SK-N-SH treated with all-trans-retinoic acid at 6 μM for 48 hours (cell line): ENCODE results near the gene SMAD9.

Source experiments
- ATAC-seq: fragments of 200-7000 bp; cut with Tn5 transposase; 3 replicates; pipeline ENCODE4 v1.9.1; 2020; ENCODE audit warnings: mild to moderate bottlenecking, moderate library complexity
- ARNTL ChIP-seq: fragments of 450-650 bp; formaldehyde crosslinking; IDR thresholded peaks from 2 replicates; pipeline ENCODE4 v1.5.0; 2020; ENCODE audit warnings: low read depth, mild to moderate bottlenecking, moderate library complexity, borderline replicate concordance
- BACH2 ChIP-seq: fragments of 250-450 bp; sonication (Bioruptor Pico); IDR thresholded peaks from 2 replicates; pipeline ENCODE4 v1.9.0; 2021; ENCODE audit warnings: mild to moderate bottlenecking, borderline replicate concordance
- CSDC2 ChIP-seq: fragments of 250-450 bp; sonication (Bioruptor Pico); IDR thresholded peaks from 2 replicates; pipeline ENCODE4 v1.5.0; 2020; ENCODE audit warnings: mild to moderate bottlenecking, moderate library complexity
- ESRRG ChIP-seq: fragments of 250-450 bp; sonication (Bioruptor Pico); IDR thresholded peaks from 2 replicates; pipeline ENCODE4 v1.6.1; 2021; ENCODE audit warnings: mild to moderate bottlenecking
- GLIS3 ChIP-seq: fragments of 250-450 bp; sonication (Bioruptor Pico); IDR thresholded peaks from 2 replicates; pipeline ENCODE4 v1.5.0; 2020; ENCODE audit warnings: mild to moderate bottlenecking, moderate library complexity
- ISL1 ChIP-seq: fragments of 250-450 bp; sonication (Bioruptor Pico); IDR thresholded peaks from 2 replicates; pipeline ENCODE4 v2.1.2; 2022; ENCODE audit warnings: mild to moderate bottlenecking, moderate library complexity
- OSR1 ChIP-seq: fragments of 250-450 bp; sonication (Bioruptor Pico); IDR thresholded peaks from 2 replicates; pipeline ENCODE4 v1.8.0; 2022; ENCODE audit warnings: moderate library complexity, mild to moderate bottlenecking, inconsistent platforms
- PPARA ChIP-seq: fragments of 250-450 bp; sonication (Bioruptor Pico); IDR thresholded peaks from 2 replicates; pipeline ENCODE4 v1.5.0; 2020; ENCODE audit warnings: mild to moderate bottlenecking, borderline replicate concordance
- RARB ChIP-seq: fragments of 250-450 bp; sonication (Bioruptor Pico); IDR thresholded peaks from 2 replicates; pipeline ENCODE4 v1.8.0; 2021; ENCODE audit warnings: mild to moderate bottlenecking, moderate library complexity
- SNAI2 ChIP-seq: fragments of 250-450 bp; sonication (Bioruptor Pico); IDR thresholded peaks from 2 replicates; pipeline ENCODE4 v1.5.0; 2020; ENCODE audit warnings: mild to moderate bottlenecking, moderate library complexity
- TCF4 ChIP-seq: fragments of 250-450 bp; sonication (Bioruptor Pico); IDR thresholded peaks from 2 replicates; pipeline ENCODE4 v1.8.0; 2021; ENCODE audit warnings: mild to moderate bottlenecking, moderate library complexity, borderline replicate concordance
- TOX ChIP-seq: fragments of 250-450 bp; sonication (Bioruptor Pico); IDR thresholded peaks from 2 replicates; pipeline ENCODE4 v1.8.0; 2021; ENCODE audit warnings: mild to moderate bottlenecking, moderate library complexity, borderline replicate concordance
- ZC3H10 ChIP-seq: fragments of 250-450 bp; sonication (Bioruptor Pico); IDR thresholded peaks from 2 replicates; pipeline ENCODE4 v1.5.1; 2021; ENCODE audit warnings: mild to moderate bottlenecking, moderate library complexity
- ZFP3 ChIP-seq: fragments of 250-450 bp; sonication (Bioruptor Pico); IDR thresholded peaks from 2 replicates; pipeline ENCODE4 v1.5.0; 2020; ENCODE audit warnings: mild to moderate bottlenecking, moderate library complexity
- ZFP30 ChIP-seq: fragments of 450-650 bp; formaldehyde crosslinking; IDR thresholded peaks from 2 replicates; pipeline ENCODE4 v1.5.0; 2022; ENCODE audit warnings: mild to moderate bottlenecking, moderate library complexity
- ZNF565 ChIP-seq: fragments of 450-650 bp; formaldehyde crosslinking; conservative IDR thresholded peaks from 2 replicates; pipeline ENCODE4 v1.5.0; 2020; ENCODE audit warnings: low read depth, mild to moderate bottlenecking, moderate library complexity
- ZNF70 ChIP-seq: fragments of 450-650 bp; formaldehyde crosslinking; IDR thresholded peaks from 2 replicates; pipeline ENCODE4 v1.5.0; 2020; ENCODE audit warnings: mild to moderate bottlenecking, moderate library complexity
- ZNF8 ChIP-seq: fragments of 450-650 bp; formaldehyde crosslinking; IDR thresholded peaks from 2 replicates; pipeline ENCODE4 v1.5.0; 2020; ENCODE audit warnings: mild to moderate bottlenecking, moderate library complexity
- TF ChIP-seq, protein P1 (sequence below): fragments of 250-450 bp; sonication (Bioruptor Pico); IDR thresholded peaks from 2 replicates; pipeline ENCODE4 v1.5.0; 2020; ENCODE audit warnings: mild to moderate bottlenecking, moderate library complexity
- TF ChIP-seq, protein P2 (sequence below): fragments of 250-450 bp; sonication (Bioruptor Pico); IDR thresholded peaks from 2 replicates; pipeline ENCODE4 v1.8.0; 2021; ENCODE audit warnings: low read depth, mild to moderate bottlenecking, moderate library complexity, borderline replicate concordance
- TF ChIP-seq, protein P3 (sequence below): fragments of 250-450 bp; sonication (Bioruptor Pico); IDR thresholded peaks from 2 replicates; pipeline ENCODE4 v1.8.0; 2020; ENCODE audit warnings: mild to moderate bottlenecking, moderate library complexity, borderline replicate concordance
- TF ChIP-seq, protein P4 (sequence below): fragments of 250-450 bp; sonication (Bioruptor Pico); IDR thresholded peaks from 2 replicates; pipeline ENCODE4 v1.5.1; 2020; ENCODE audit warnings: low read depth, mild to moderate bottlenecking, moderate library complexity

Gene SMAD9

DNA sequence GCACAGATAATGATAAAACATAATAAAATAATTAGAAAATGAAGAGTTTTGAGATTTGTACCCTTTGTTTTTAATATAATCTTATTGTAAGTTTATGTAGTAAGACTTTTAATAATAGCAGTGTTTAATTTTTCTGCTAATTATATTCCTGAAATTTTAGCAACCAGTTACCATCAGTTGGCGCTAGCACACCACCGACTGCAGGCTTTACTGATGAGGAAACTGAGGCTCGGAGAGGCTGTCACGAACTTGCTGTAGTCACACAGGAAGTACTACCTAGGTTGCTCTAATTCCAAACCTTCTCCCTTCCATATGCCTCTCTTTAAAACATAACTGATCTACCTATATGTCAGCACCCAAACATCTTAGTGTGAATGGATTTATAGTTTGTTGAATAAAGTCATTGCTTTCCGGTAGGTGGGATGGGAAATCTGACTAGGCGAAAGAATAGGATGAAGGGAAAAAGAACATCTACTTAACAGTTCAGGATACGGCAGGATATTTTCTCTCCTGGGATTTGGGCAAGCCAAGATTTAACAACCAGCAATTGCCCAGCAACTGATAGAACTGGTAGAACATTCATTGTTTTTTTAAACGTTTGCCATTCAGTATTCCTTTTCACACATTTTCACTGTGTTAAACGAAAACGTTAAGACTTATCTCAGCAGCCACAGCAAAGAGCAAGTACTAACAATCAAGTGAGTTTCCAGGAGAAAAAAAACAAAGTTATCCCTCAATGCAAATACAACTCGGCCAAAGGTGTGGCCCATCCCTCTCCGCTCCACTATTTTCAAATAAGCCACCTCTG, 101.8 kb downstream of the SMAD9 start:
- peak; percentile 9 for ATAC-seq
- no peak for TF ChIP-seq TCF4 (CRISPR knock-in tag)
- no peak for TF ChIP-seq PPARA

DNA sequence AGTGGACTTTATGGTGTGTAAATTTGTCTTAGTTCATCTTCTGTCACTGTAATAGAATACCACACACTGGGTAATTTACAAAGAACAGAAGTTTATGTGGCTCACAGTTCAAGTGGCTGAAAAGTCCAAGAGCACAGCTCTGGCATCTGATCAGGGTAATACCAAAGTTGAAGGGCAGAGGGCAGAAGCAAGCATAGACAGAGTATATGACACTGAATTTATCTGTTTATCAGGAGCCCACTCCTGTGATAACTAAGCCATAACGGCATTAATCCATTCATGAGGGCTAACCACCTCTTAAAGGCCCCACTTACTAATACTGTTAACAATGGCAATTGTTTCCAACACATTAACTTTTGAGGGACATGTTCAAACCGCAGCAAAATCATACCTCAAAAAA, 105.0 kb downstream of the SMAD9 start:
- TF ChIP-seq ISL1 (CRISPR knock-in tag) (no peak), ZNF8 (CRISPR knock-in tag) (no peak), ZFP3 (CRISPR knock-in tag) (no peak), ARNTL (CRISPR knock-in tag) (no peak), TCF4 (CRISPR knock-in tag) (no peak), ZFP30 (CRISPR knock-in tag) (no peak), PPARA (no peak)
- TF ChIP-seq, protein P1, sequence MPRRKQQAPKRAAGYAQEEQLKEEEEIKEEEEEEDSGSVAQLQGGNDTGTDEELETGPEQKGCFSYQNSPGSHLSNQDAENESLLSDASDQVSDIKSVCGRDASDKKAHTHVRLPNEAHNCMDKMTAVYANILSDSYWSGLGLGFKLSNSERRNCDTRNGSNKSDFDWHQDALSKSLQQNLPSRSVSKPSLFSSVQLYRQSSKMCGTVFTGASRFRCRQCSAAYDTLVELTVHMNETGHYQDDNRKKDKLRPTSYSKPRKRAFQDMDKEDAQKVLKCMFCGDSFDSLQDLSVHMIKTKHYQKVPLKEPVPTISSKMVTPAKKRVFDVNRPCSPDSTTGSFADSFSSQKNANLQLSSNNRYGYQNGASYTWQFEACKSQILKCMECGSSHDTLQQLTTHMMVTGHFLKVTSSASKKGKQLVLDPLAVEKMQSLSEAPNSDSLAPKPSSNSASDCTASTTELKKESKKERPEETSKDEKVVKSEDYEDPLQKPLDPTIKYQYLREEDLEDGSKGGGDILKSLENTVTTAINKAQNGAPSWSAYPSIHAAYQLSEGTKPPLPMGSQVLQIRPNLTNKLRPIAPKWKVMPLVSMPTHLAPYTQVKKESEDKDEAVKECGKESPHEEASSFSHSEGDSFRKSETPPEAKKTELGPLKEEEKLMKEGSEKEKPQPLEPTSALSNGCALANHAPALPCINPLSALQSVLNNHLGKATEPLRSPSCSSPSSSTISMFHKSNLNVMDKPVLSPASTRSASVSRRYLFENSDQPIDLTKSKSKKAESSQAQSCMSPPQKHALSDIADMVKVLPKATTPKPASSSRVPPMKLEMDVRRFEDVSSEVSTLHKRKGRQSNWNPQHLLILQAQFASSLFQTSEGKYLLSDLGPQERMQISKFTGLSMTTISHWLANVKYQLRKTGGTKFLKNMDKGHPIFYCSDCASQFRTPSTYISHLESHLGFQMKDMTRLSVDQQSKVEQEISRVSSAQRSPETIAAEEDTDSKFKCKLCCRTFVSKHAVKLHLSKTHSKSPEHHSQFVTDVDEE (CRISPR knock-in tag), result no peak
- TF ChIP-seq, protein P2, sequence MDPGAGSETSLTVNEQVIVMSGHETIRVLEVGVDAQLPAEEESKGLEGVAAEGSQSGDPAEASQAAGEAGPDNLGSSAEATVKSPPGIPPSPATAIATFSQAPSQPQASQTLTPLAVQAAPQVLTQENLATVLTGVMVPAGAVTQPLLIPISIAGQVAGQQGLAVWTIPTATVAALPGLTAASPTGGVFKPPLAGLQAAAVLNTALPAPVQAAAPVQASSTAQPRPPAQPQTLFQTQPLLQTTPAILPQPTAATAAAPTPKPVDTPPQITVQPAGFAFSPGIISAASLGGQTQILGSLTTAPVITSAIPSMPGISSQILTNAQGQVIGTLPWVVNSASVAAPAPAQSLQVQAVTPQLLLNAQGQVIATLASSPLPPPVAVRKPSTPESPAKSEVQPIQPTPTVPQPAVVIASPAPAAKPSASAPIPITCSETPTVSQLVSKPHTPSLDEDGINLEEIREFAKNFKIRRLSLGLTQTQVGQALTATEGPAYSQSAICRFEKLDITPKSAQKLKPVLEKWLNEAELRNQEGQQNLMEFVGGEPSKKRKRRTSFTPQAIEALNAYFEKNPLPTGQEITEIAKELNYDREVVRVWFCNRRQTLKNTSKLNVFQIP (CRISPR knock-in tag), result no peak
- TF ChIP-seq, protein P3, sequence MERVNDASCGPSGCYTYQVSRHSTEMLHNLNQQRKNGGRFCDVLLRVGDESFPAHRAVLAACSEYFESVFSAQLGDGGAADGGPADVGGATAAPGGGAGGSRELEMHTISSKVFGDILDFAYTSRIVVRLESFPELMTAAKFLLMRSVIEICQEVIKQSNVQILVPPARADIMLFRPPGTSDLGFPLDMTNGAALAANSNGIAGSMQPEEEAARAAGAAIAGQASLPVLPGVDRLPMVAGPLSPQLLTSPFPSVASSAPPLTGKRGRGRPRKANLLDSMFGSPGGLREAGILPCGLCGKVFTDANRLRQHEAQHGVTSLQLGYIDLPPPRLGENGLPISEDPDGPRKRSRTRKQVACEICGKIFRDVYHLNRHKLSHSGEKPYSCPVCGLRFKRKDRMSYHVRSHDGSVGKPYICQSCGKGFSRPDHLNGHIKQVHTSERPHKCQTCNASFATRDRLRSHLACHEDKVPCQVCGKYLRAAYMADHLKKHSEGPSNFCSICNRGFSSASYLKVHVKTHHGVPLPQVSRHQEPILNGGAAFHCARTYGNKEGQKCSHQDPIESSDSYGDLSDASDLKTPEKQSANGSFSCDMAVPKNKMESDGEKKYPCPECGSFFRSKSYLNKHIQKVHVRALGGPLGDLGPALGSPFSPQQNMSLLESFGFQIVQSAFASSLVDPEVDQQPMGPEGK, result no peak
- no peak for ATAC-seq

DNA sequence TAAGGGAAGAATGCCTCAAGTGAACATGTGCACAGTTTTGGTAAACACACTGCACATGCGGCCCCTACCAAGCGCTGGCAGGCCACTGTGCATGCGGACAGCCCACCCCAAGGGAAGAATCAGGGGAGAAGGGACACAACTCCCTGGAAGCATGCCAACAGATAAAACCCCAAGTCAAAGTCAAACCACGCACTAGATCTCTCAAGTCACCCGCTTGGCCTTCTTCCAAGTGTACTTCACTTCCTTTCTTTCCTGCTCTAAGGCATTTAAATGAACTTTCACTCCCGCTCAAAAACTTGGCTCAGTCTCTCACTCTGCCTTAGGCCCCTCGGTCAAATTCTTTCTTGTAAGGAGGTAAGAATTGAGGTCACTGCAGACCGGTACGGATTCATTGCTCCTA, 105.6 kb downstream of the SMAD9 start:
- no peak for ATAC-seq
- no peak for TF ChIP-seq OSR1 (CRISPR knock-in tag)
- TF ChIP-seq ZFP30 (CRISPR knock-in tag), result no peak
- TF ChIP-seq ZNF565, result no peak
- no peak for TF ChIP-seq TCF4 (CRISPR knock-in tag)
- no peak for TF ChIP-seq CSDC2 (CRISPR knock-in tag)
- no peak for TF ChIP-seq ISL1 (CRISPR knock-in tag)
- no peak for TF ChIP-seq SNAI2
- TF ChIP-seq, protein P4, sequence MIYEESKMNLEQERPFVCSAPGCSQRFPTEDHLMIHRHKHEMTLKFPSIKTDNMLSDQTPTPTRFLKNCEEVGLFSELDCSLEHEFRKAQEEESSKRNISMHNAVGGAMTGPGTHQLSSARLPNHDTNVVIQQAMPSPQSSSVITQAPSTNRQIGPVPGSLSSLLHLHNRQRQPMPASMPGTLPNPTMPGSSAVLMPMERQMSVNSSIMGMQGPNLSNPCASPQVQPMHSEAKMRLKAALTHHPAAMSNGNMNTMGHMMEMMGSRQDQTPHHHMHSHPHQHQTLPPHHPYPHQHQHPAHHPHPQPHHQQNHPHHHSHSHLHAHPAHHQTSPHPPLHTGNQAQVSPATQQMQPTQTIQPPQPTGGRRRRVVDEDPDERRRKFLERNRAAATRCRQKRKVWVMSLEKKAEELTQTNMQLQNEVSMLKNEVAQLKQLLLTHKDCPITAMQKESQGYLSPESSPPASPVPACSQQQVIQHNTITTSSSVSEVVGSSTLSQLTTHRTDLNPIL (CRISPR knock-in tag), result no peak
- TF ChIP-seq, protein P2 (CRISPR knock-in tag), result no peak
- no peak for TF ChIP-seq ARNTL (CRISPR knock-in tag)
- TF ChIP-seq ZNF70 (CRISPR knock-in tag), result no peak
- no peak for TF ChIP-seq GLIS3 (CRISPR knock-in tag)
- TF ChIP-seq RARB (CRISPR knock-in tag), result no peak
- TF ChIP-seq PPARA, result no peak
- TF ChIP-seq BACH2 (CRISPR knock-in tag), result no peak
- TF ChIP-seq ZFP3 (CRISPR knock-in tag), result no peak
- TF ChIP-seq TOX, result no peak
- TF ChIP-seq ESRRG (CRISPR knock-in tag), result no peak
- TF ChIP-seq ZC3H10 (CRISPR knock-in tag), result no peak
- TF ChIP-seq ZNF8 (CRISPR knock-in tag), result no peak
